Lower leg skin (tissue), 4 donors: Measurements from ENCODE around the gene LSM5. TPM values are rescaled to one million over a fixed set of nuclear protein-coding genes. Genes with fewer than 3 reads are reported as not detected.

Experiments
- DNase-seq, 2 donors: peaks; one replicate each; pipeline ENCODE4 v3.0.0-alpha.2; 2019; ENCODE audit warnings: low spot score in 2 of 2
- H3K4me3 ChIP-seq: fragments of 200-600 bp; sonication (generic); 2 replicates; pipeline ENCODE4 v1.5.1; 2017; ENCODE audit warnings: mild to moderate bottlenecking, low read depth; ENCODE audit not compliant: poor library complexity, severe bottlenecking
- CTCF ChIP-seq, 3 donors: fragments of 450-650 bp; IDR thresholded peaks; one replicate each; pipeline ENCODE4 v1.5.1; 2016; ENCODE audit warnings: antibody characterized with exemption in 3 of 3, mild to moderate bottlenecking in 3 of 3, moderate library complexity in 2 of 3
- POLR2A ChIP-seq, 2 donors: fragments of 450-650 bp; IDR thresholded peaks; one replicate each; pipeline ENCODE4 v1.6.1; 2016 to 2017; ENCODE audit warnings: antibody characterized with exemption in 2 of 2, mild to moderate bottlenecking in 1 of 2, moderate library complexity in 1 of 2
- WGBS, 2 donors: methylation state at CpG; one replicate each; pipeline ENCODE4 v1.1.5; 2018; 5-methylcytosine and 5-hydroxymethylcytosine counted together
- intact Hi-C: fragments of 100-400 bp; cut with DNase I; formaldehyde crosslinking; loops from one replicate; pipeline ENCODE4 v1.15.0; 2023; ENCODE audit warnings: low total_unique reads
- total RNA-seq, 4 donors: library from RNA; depleted of rRNA; stranded (reverse); fragments of >200 nt; gene quantifications; one replicate each; pipeline ENCODE4 v1.1.0, GENCODE V29; 2016

LSM5 gene
- total RNA-seq, 4 donors from 2014 or later: 10.7 to 15.0 (median 12.4) TPM

DNA sequence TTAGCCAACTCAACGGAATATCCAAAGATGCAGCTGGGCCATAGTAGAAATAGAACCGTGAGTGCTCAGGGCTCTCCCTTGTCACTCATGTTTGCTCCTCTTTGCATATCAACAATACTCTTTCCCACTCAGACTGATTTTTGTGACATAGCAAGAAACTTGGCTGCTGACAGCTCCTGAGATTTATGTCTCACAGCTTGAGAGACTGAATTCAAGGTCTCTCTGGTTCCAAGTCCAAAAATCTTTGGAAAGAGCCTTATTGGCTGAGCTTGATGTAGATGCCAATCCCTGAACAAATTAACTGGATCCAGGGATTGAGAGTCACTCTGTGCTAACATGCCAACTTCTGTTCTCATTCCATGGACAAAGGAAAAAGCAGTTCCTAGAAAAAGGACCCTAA lies 30.4 kb downstream of the LSM5 start:
- intact Hi-C loops: no loop called here
- peak in 1 of 2 donors; percentile 4 for DNase-seq
- H3K4me3 ChIP-seq: no peak overlapping the region
- WGBS, 2 donors: 48 to 64% methylated on average over 2 of the region's 2 CpGs
- no peak for TF ChIP-seq POLR2A (IDR thresholded peaks at IDR 0.05)

DNA sequence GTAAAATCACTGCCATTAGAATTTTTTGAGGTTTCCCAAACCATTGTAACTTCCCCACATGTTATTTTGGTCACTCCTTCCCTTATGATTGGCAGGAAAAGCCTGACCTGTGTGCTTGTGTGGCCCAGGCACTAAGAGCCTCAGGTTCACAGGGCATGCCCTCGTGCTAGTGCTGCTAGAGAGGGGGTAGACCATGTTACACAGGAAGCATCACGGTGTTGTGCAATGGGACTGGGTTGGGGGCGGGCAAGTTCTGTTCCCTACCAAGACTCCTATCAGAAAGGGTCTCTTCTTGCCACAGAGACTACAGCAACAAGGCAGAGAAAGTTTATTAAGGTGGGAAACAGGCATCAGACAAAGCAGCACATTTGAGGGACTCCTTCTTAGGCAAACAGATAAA lies 32.2 kb downstream of the LSM5 start:
- intact Hi-C loops: no loop called here
- 67 to 71% methylated on average over 3 of the region's 3 CpGs for WGBS, 2 donors
- H3K4me3 ChIP-seq: no peak overlapping the region
- TF ChIP-seq POLR2A (IDR thresholded peaks at IDR 0.05): no peak
- TF ChIP-seq CTCF (IDR thresholded peaks at IDR 0.05): no peak
- peak in 1 of 2 donors; percentile 34 for DNase-seq

- intact Hi-C loops: no loop called here
- DNase-seq: peak in 1 of 2 donors; percentile 36
- no peak overlapping the region for H3K4me3 ChIP-seq
- TF ChIP-seq POLR2A (IDR thresholded peaks at IDR 0.05) (no peak), CTCF (IDR thresholded peaks at IDR 0.05) (no peak)
- WGBS, 2 donors: 52% methylated on average over 8 of the region's 8 CpGs
These were observed 36.7 kb downstream of the LSM5 start for GRCh38 chr7:32453341-32454011.

DNA sequence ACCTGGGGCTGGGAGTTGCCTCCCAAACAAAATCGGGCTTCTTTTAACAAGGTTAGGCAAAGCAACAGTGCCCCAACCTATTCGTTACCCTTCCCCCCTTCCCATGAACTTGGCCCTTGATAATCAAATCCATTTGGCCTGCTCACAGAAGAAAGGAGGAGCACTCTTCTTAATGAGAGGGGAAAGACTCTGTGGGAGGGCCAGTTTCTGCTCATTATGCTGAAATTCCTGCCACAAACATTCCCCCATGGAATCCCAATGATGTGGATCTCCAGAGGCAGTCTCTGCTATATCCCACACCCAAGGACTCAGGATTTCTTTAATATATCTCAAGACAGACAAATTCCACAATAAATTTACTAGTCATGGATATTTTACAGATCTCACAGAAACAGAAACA lies 43.0 kb downstream of the LSM5 start:
- H3K4me3 ChIP-seq: no peak overlapping the region
- no peak for DNase-seq
- no peak for TF ChIP-seq CTCF (IDR thresholded peaks at IDR 0.05)
- TF ChIP-seq POLR2A (IDR thresholded peaks at IDR 0.05): no peak
- WGBS, 2 donors: 56 to 64% methylated on average over 2 of the region's 2 CpGs
- intact Hi-C loops: no loop called here

GRCh38 chr7:32436146-32436928 lies 53.8 kb downstream of the LSM5 start:
- WGBS, 2 donors: 92 to 93% methylated on average over 5 of the region's 5 CpGs
- no peak overlapping the region for H3K4me3 ChIP-seq
- intact Hi-C loops: no loop called here
- TF ChIP-seq CTCF (IDR thresholded peaks at IDR 0.05) (no peak), POLR2A (IDR thresholded peaks at IDR 0.05) (no peak)
- no peak for DNase-seq

Other genes with a start within 250 kb of the LSM5 start
- 10 to 100 TPM; 15.2 to 29.3 (median 18.1) TPM for gene AVL9, start 5.1 kb upstream of the LSM5 start, total RNA-seq